HepG2 (cell line): Measurements from ENCODE around the gene RPL36. TPM values are rescaled to one million over a fixed set of nuclear protein-coding genes. Genes with fewer than 3 reads are reported as not detected.
A peak's percentile ranks its signal among the peaks of the same experiment; 100 is the strongest.

ENCODE experiments used
- ATF4 ChIP-seq, 2 experiments: fragments of 450-650 bp in 1 of 2; sonication (generic) in 1 of 2; formaldehyde crosslinking; IDR thresholded peaks; 2 replicates each; pipeline versions ENCODE4 v1.5.0 to v1.8.0; 2020 to 2022; ENCODE audit warnings: mild to moderate bottlenecking in 1 of 2, missing genetic modification reagents in 1 of 2
- BCLAF1 ChIP-seq: fragments of 450-650 bp; IDR thresholded peaks from 2 replicates; pipeline ENCODE4 v1.6.1; 2017; ENCODE audit warnings: mild to moderate bottlenecking
- BRF2 ChIP-seq: sonication (generic); formaldehyde crosslinking; IDR thresholded peaks from 2 replicates; pipeline ENCODE4 v1.8.1; 2022; ENCODE audit warnings: mild to moderate bottlenecking, missing genetic modification reagents
- DR1 ChIP-seq: sonication (generic); formaldehyde crosslinking; IDR thresholded peaks from 2 replicates; pipeline ENCODE4 v1.8.0; 2021; ENCODE audit warnings: mild to moderate bottlenecking, missing genetic modification reagents, inconsistent platforms
- HDAC1 ChIP-seq: sonication (generic); formaldehyde crosslinking; IDR thresholded peaks from 2 replicates; pipeline ENCODE4 v1.5.1; 2020; ENCODE audit warnings: mild to moderate bottlenecking, missing genetic modification reagents
- HNRNPK ChIP-seq: fragments of 200-400 bp; formaldehyde crosslinking; IDR thresholded peaks from 2 replicates; pipeline ENCODE4 v1.6.1; 2018; ENCODE audit warnings: low read length, low read depth, moderate library complexity, mild to moderate bottlenecking; ENCODE audit not compliant: poor library complexity, severe bottlenecking
- HNRNPL ChIP-seq: fragments of 200-400 bp; formaldehyde crosslinking; IDR thresholded peaks from 2 replicates; pipeline ENCODE4 v1.6.1; 2017; ENCODE audit warnings: mild to moderate bottlenecking, low read depth, low read length
- JUN ChIP-seq: sonication (generic); formaldehyde crosslinking; IDR thresholded peaks from 2 replicates; pipeline ENCODE4 v1.4.0; 2020; ENCODE audit warnings: mild to moderate bottlenecking, missing genetic modification reagents
- KAT7 ChIP-seq: IDR thresholded peaks from 2 replicates; pipeline ENCODE4 v1.6.1; 2018; ENCODE audit warnings: borderline replicate concordance, missing compliant biosample characterization
- NCOA2 ChIP-seq: sonication (generic); formaldehyde crosslinking; IDR thresholded peaks from 2 replicates; pipeline ENCODE4 v1.8.0; 2022; ENCODE audit warnings: inconsistent platforms
- PHF20 ChIP-seq: sonication (generic); formaldehyde crosslinking; IDR thresholded peaks from 2 replicates; pipeline ENCODE4 v1.5.0; 2020; ENCODE audit warnings: mild to moderate bottlenecking, missing genetic modification reagents
- POLR2A ChIP-seq, 2 experiments: IDR thresholded peaks; 2 replicates each; pipeline ENCODE4 v1.6.1; 2011; ENCODE audit warnings: low read depth in 2 of 2, low read length in 2 of 2, mild to moderate bottlenecking in 1 of 2, moderate library complexity in 1 of 2; ENCODE audit not compliant: insufficient read depth in 1 of 2
- POLR2G ChIP-seq: fragments of 200-400 bp; formaldehyde crosslinking; IDR thresholded peaks from 2 replicates; pipeline ENCODE4 v1.6.1; 2018; ENCODE audit warnings: mild to moderate bottlenecking, low read depth, low read length, moderate library complexity
- SMYD3 ChIP-seq: sonication (generic); formaldehyde crosslinking; IDR thresholded peaks from 2 replicates; pipeline ENCODE4 v1.8.1; 2023; ENCODE audit warnings: mild to moderate bottlenecking, missing genetic modification reagents
- ZBTB33 ChIP-seq: sonication (generic); formaldehyde crosslinking; IDR thresholded peaks from 2 replicates; pipeline ENCODE4 v1.4.0; 2020; ENCODE audit warnings: missing genetic modification reagents
- ZNF232 ChIP-seq: sonication (generic); formaldehyde crosslinking; IDR thresholded peaks from 2 replicates; pipeline ENCODE4 v1.4.0; 2020; ENCODE audit warnings: missing genetic modification reagents, borderline replicate concordance
- ZNF3 ChIP-seq: IDR thresholded peaks from 2 replicates; pipeline ENCODE4 v1.7.0; 2017; ENCODE audit warnings: inconsistent platforms
- ZNF704 ChIP-seq: sonication (generic); formaldehyde crosslinking; IDR thresholded peaks from 2 replicates; pipeline ENCODE4 v1.8.1; 2023; ENCODE audit warnings: mild to moderate bottlenecking, inconsistent platforms, moderate library complexity, missing genetic modification reagents, borderline replicate concordance
- ZUFSP ChIP-seq: sonication (generic); formaldehyde crosslinking; IDR thresholded peaks from 2 replicates; pipeline ENCODE4 v1.9.0; 2021; ENCODE audit warnings: missing genetic modification reagents, mild to moderate bottlenecking, borderline replicate concordance
- polyA plus RNA-seq, 8 experiments: library from polyadenylated mRNA; depleted of rRNA in 3 of 8; stranded (reverse) in 7 of 8; unstranded in 1 of 8; fragments of >200 nt; fragmentation: Illumina TruSeq in 4 of 8; extraction: Trizol in 4 of 8; gene quantifications; 2 replicates each; pipeline versions ENCODE4 v1.2.1 to v1.2.3, GENCODE V29; 2011 to 2016; ENCODE audit warnings: low read depth in 4 of 8, missing spikeins in 1 of 8, mixed read lengths in 1 of 8; ENCODE audit not compliant: insufficient read depth in 1 of 8
- total RNA-seq, 5 experiments: library from RNA; depleted of rRNA; stranded (reverse); fragments of >200 nt; fragmentation: Illumina TruSeq; extraction: Trizol; gene quantifications; 2 replicates each; pipeline ENCODE4 v1.2.3, GENCODE V29; 2016; ENCODE audit warnings: low read depth in 1 of 5

RPL36 gene
- total and polyA plus RNA-seq, 2 of the 13 experiments (the other 11 are each of a cell fraction or from before 2014, with no cell fraction given) = 706 to 740 TPM

GRCh38 chr19:5697022-5697889, 7.2 kb downstream of the RPL36 start (continued):
- TF ChIP-seq ZNF704 (CRISPR knock-in tag) = no peak
- TF ChIP-seq ZNF232 (CRISPR knock-in tag) = no peak
- TF ChIP-seq NCOA2 (CRISPR knock-in tag) = no peak
- peak; percentile 44; the same call in 1 of the 2 replicates for TF ChIP-seq ZBTB33
- no peak for TF ChIP-seq PHF20
- no peak for TF ChIP-seq JUN (CRISPR knock-in tag)
- 0 out of 2 replicates have a peak, but pooled peaks have one; percentile 4 for TF ChIP-seq HNRNPL
- peak; percentile 65 for TF ChIP-seq HNRNPK
- no peak for TF ChIP-seq DR1 (CRISPR knock-in tag)
- TF ChIP-seq BRF2 (CRISPR knock-in tag) = no peak
- TF ChIP-seq BCLAF1 = no peak
- peak; percentile 49 to 56; a peak in 3 of 4 replicates for TF ChIP-seq POLR2A (IDR thresholded peaks at IDR 0.05; ENCODE audit: insufficient read depth in 1 of 2, low read depth in 2 of 2, low read length in 2 of 2)
- no peak for TF ChIP-seq ZNF3
- peak; percentile 45 for TF ChIP-seq POLR2G
- no peak for TF ChIP-seq ZUFSP (CRISPR knock-in tag)
- no peak for TF ChIP-seq HDAC1 (CRISPR knock-in tag)
- TF ChIP-seq SMYD3 (CRISPR knock-in tag) = no peak
- TF ChIP-seq ATF4 (CRISPR knock-in tag; IDR thresholded peaks at IDR 0.05) = no peak
- TF ChIP-seq KAT7 (CRISPR knock-in tag) = no peak
